Measurements from ENCODE around the gene CCDC18.
"Not testable (repeated sequence)": the region's sequence is repeated elsewhere in the genome, so short reads cannot be mapped to it uniquely, and the experiment has no call there.

DNA sequence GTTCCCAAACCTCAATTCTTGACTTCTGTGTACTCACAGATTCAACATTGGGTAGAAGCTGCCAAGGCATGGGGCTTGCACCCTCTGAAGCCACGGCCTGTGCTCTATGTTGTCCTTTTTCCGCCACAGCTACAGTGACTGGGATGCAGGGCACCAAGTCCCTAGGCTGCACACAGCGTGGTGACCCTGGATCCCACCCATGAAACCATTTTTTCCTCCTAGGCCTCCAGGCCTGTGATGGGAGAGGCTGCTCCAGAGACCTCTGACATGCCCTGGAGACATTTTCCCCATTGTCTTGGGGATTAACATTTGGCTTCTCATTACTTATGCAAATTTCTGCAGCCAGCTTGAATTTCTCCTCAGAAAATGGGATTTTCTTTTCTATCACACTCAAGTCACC, 62.7 kb downstream of the CCDC18 start:
- not testable (repeated sequence) for TF ChIP-seq POLR2A, EP300 (IDR thresholded peaks at IDR 0.05)
- TF ChIP-seq, protein P1, sequence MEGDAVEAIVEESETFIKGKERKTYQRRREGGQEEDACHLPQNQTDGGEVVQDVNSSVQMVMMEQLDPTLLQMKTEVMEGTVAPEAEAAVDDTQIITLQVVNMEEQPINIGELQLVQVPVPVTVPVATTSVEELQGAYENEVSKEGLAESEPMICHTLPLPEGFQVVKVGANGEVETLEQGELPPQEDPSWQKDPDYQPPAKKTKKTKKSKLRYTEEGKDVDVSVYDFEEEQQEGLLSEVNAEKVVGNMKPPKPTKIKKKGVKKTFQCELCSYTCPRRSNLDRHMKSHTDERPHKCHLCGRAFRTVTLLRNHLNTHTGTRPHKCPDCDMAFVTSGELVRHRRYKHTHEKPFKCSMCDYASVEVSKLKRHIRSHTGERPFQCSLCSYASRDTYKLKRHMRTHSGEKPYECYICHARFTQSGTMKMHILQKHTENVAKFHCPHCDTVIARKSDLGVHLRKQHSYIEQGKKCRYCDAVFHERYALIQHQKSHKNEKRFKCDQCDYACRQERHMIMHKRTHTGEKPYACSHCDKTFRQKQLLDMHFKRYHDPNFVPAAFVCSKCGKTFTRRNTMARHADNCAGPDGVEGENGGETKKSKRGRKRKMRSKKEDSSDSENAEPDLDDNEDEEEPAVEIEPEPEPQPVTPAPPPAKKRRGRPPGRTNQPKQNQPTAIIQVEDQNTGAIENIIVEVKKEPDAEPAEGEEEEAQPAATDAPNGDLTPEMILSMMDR (IDR thresholded peaks at IDR 0.05) = not testable (repeated sequence)
